Stimulated activated memory B cell treated with anti-CD40 and anti-IgM and Interleukin-4, amounts not matched to agents 10 μg/mL and 1 μg/mL and 100 μg/mL, for 72 hours (primary cell): ENCODE measurements around the gene WASF2.
"Not testable (repeated sequence)": the region's sequence is repeated elsewhere in the genome, so short reads cannot be mapped to it uniquely, and the experiment has no call there.

ENCODE experiments used
- ATAC-seq: fragments of 150-1000 bp; cut with Tn5 transposase; 2 replicates; pipeline ENCODE4 v1.10.0; 2021
- H3K27ac Mint-ChIP-seq: one replicate; pipeline ENCODE4 v1.8.0; 2022; ENCODE audit warnings: mild to moderate bottlenecking, mixed read lengths
- H3K27me3 Mint-ChIP-seq: one replicate; pipeline ENCODE4 v1.8.0; 2022; ENCODE audit warnings: mixed read lengths
- H3K36me3 Mint-ChIP-seq: one replicate; pipeline ENCODE4 v1.8.0; 2022; ENCODE audit warnings: mixed read lengths
- H3K4me1 Mint-ChIP-seq: one replicate; pipeline ENCODE4 v1.8.0; 2022; ENCODE audit warnings: mixed read lengths
- H3K4me3 Mint-ChIP-seq: one replicate; pipeline ENCODE4 v1.8.0; 2022; ENCODE audit warnings: mild to moderate bottlenecking, moderate library complexity, mixed read lengths
- H3K9me3 Mint-ChIP-seq: one replicate; pipeline ENCODE4 v1.8.0; 2022; ENCODE audit warnings: mixed read lengths

The WASF2 gene, protein sequence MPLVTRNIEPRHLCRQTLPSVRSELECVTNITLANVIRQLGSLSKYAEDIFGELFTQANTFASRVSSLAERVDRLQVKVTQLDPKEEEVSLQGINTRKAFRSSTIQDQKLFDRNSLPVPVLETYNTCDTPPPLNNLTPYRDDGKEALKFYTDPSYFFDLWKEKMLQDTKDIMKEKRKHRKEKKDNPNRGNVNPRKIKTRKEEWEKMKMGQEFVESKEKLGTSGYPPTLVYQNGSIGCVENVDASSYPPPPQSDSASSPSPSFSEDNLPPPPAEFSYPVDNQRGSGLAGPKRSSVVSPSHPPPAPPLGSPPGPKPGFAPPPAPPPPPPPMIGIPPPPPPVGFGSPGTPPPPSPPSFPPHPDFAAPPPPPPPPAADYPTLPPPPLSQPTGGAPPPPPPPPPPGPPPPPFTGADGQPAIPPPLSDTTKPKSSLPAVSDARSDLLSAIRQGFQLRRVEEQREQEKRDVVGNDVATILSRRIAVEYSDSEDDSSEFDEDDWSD

DNA sequence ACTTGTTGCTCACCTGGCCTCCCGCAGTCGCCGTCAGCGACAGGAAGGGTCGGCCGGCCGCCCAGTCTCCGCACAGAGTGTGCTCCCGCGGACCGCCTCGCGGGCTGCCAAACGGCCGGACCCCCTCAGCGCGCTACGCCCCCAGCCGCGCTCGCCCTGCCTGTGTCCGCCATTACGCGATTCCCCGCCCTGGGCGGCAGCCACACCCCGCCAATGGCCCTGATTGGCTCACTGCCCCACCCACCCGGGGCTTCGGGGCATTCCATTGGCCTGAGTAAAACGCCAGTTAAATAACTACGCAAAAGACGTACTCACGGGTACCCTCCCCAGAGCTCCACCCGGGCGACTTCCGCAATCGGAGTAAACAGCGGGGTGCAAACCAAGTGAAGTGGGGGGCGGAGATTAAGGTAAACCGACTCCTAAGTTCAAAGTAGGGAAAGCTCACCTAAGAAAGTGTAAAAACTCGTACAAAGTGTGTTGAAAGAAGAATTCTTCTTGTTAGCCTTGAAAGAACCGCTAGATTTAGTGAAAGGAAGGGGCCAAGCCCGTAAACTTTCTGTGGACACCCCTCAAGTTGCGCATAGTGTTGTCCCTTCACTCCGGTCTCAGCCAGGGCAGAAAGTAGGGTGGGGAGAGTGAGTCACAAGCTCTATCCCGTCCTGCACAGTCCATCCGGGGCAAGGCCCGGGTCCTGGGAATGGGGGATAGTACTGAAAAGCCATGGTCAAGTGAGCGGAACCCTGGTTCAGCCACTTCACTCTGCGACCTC is at the start of gene WASF2:
TSS of gene WASF2 (minus strand) at position 195 of the 769 bp plus-strand sequence. CDS start 61,277 bp downstream, outside the sequence.
- peaks cover 45% of the 10 kb centered on the region for H3K4me1 Mint-ChIP-seq
- ATAC-seq = peak; percentile 97
- H3K9me3 Mint-ChIP-seq = no peaks in the 10 kb centered on the region
- peaks cover under 1% of the 10 kb centered on the region for H3K36me3 Mint-ChIP-seq
- peak within 1 kb of the TSS; percentile 100 for H3K27ac Mint-ChIP-seq
- peak within 1 kb of the TSS; percentile 91 for H3K4me3 Mint-ChIP-seq
- no peaks in the 10 kb centered on the region for H3K27me3 Mint-ChIP-seq

DNA sequence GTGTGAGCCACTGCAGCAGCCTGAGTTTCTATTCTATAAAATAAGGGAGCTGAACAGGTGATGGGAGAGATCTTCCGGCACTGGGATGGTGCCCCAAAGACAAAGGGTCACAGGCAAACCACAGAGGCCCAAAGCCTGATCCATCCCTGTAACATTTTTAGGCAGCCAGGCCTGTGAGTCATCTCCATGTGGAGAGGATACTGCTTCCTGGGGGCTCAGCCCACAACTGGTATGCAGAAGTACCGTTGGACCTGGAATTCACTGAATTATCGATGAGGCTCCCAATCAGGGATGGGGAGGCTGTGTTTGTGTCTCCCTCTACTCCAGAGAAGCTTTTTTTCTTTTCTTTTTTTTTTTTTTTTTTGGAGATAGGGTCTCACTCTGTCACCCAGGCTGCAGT is 48.8 kb upstream of the WASF2 start:
- Mint-ChIP-seq H3K4me1 (peaks cover 6% of the 10 kb centered on the region), H3K36me3 (peaks cover 25% of the 10 kb centered on the region), H3K4me3 (no peak overlapping the region), H3K27me3 (no peaks in the 10 kb centered on the region), H3K9me3 (no peaks in the 10 kb centered on the region), H3K27ac (no peak overlapping the region)
- no peak for ATAC-seq

DNA sequence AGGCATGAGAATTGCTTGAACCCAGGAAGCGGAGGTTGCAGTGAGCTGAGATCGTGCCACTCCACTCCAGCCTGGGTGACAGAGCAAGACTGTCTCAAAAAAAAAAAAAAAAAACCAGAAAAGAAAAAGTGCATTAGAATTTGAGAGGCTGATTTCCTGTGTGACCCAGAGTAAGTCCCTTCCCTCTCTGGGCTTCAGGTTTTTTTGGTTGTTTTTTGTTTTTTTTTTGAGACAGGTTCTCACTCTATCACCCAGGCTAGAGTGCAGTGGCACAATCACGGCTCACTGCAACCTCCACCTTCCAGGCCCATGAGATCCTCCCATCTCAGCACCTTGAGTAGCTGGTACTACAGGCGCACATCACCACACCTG is 48.3 kb upstream of the WASF2 start:
- H3K4me3 Mint-ChIP-seq, H3K4me1 Mint-ChIP-seq, H3K27me3 Mint-ChIP-seq, H3K9me3 Mint-ChIP-seq, ATAC-seq, H3K27ac Mint-ChIP-seq: not testable (repeated sequence)
- peaks cover 30% of the 10 kb centered on the region for H3K36me3 Mint-ChIP-seq

DNA sequence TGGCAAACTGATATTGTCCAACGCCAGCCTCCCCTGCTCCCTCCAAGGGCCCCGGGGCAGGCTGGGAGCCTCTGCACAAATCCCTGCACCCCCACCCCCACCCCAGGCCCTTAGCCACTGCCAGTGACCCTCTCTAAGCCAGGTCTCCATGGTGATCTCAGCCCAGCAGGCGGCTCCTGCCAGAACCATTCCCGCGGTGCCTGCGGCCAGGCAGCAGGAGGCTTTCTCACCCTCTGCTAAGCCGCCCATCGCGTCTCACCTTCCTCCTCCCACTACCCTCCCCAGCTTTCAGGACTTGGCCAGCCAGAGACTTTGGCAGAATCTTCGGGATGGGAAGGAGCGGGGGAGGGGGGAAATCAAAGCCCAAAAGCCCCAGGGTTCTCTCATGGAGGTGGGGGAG is 46.8 kb upstream of the WASF2 start:
- ATAC-seq = no peak
- H3K27me3 Mint-ChIP-seq = no peaks in the 10 kb centered on the region
- H3K36me3 Mint-ChIP-seq = peaks cover 28% of the 10 kb centered on the region
- no peak overlapping the region for H3K4me3 Mint-ChIP-seq
- no peak overlapping the region for H3K27ac Mint-ChIP-seq
- no peaks in the 10 kb centered on the region for H3K9me3 Mint-ChIP-seq
- no peaks in the 10 kb centered on the region for H3K4me1 Mint-ChIP-seq

DNA sequence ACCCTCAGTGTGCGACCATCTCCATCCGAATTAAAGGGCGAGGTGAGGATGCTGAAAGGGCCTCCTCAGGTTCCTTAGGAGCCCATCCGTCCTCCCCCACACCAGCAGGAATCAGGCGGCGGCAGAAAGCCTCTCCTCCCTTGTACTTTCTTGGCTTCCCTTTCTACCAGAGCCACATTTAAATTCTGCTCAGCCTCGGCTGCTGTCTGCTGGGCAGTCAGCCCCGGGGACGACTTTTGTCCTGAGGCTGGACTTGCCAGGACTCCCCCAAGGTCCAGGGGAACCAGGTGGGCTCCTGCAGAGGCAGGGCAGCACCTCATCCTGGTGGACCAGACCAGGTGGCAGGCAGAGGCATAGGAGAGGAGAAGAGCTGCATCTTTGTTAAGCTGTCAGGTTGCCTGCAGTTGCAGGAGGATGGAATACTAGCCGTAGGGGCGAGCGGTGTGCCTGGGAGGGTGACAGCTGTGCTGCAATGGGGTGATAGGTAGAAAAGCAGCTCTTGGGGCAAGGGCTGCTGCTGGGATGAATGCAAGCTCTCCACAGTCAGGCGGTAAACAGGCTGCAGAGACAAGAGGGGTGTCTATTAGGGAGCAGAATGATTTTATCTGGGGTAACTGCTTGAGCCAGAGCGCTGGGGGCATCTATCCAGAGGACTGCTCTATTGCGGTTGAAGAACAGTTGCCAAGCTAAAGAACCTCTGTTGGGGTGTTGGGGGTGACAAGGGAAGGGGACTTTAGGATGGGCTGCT is 46.2 kb upstream of the WASF2 start:
- Mint-ChIP-seq H3K27ac (no peak overlapping the region), H3K27me3 (no peaks in the 10 kb centered on the region), H3K4me3 (no peak overlapping the region), H3K36me3 (peaks cover 28% of the 10 kb centered on the region), H3K4me1 (no peaks in the 10 kb centered on the region), H3K9me3 (no peaks in the 10 kb centered on the region)
- no peak for ATAC-seq

DNA sequence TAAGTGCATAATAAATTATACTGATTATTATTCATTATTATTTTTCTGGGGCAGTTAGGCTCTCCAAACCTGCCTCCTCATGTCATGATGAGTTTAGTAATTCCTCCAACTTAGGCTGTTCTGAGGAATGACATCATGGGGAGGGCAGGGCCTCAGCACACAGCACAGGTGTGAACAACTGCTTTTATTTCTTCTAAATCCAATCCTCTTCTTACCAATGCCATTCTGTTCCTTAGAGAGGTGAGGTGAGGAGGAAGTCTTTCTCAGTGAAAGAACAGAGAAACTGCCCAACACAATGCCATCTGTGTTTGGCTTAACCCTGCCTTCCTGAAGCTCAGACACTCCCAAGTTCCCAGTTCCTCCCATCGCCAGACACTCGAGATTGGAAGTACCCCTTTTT is 45.4 kb upstream of the WASF2 start:
- Mint-ChIP-seq H3K4me3 (no peak overlapping the region), H3K36me3 (peaks cover 23% of the 10 kb centered on the region), H3K9me3 (no peaks in the 10 kb centered on the region), H3K4me1 (no peaks in the 10 kb centered on the region), H3K27me3 (no peaks in the 10 kb centered on the region), H3K27ac (no peak overlapping the region)
- ATAC-seq = no peak

DNA sequence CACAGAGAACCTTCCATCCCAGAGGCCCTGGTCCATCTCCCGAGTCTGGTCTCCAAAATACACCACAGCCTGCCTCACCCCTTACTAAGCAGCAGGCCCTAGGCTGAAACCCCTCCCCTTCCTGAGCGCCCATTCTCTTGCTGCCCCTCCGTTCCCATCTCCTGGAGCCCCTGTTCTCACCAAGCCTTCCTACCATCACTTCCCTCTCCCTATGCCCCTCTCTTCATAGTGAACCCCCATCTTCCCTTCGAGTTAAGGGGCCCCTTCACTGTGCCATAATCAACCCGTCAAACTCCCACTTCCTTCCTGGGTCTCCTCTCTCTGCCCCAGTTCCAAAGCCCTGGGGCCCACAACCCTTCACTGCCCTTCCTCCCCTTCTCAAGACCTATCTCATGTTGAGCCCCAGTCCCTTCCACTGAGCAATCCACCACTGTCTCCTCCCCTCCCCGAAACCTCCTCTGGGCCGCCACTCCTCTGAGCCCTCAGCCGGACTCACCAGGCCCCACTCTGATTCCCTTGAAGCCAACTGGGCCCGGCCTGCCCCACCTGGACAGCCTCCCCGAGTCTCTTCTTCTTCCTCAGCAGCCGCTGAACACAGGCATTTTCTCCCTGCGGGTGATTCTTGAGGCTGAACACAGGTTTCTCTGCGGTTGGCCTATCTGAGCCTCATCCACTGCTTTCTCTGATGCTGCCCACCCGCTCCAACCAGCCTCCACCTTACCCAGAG is 42.2 kb upstream of the WASF2 start:
- Mint-ChIP-seq H3K27me3 (no peaks in the 10 kb centered on the region), H3K36me3 (peaks cover 14% of the 10 kb centered on the region), H3K9me3 (no peaks in the 10 kb centered on the region), H3K4me3 (no peak overlapping the region), H3K27ac (peak overlapping the region; percentile 26), H3K4me1 (peaks cover 12% of the 10 kb centered on the region)
- ATAC-seq = no peak

DNA sequence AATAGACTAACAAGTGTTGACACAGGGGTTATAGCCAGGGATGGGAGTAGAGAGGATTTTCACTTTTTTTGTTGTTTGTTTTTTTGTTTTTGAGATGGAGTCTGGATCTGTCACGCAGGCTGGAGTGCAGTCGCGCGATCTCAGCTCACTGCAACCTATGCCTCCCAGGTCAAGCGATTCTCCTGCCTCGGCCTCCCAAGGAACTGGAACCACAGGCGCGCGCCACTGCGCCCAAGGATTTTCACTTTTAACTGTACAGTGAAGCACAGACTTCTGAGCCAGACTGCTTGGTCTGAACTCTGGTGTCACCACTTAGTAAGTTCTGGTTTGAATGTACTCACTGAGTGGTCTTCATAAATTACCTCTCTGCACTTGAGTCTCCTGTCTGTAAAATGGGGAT is 40.2 kb upstream of the WASF2 start:
- Mint-ChIP-seq H3K4me3 (no peak overlapping the region), H3K27ac (no peak overlapping the region), H3K4me1 (peaks cover 31% of the 10 kb centered on the region), H3K27me3 (no peaks in the 10 kb centered on the region), H3K9me3 (no peaks in the 10 kb centered on the region), H3K36me3 (peaks cover 14% of the 10 kb centered on the region)
- ATAC-seq = no peak

DNA sequence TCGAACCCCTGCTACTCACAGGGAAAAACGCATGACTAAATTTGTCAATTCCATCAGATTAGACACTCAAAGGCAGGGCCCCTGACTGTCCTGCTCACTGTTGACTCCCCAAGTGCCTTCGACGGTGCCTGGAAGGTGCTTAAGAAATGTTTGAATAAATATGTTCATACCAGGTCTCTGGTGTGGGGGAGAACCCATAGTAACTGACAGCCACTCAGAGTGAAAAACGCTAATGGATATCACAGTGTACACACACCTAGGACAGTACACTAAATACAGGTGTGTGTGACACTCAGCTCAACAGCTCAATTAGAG is 39.7 kb upstream of the WASF2 start:
- Mint-ChIP-seq H3K27ac (peak overlapping the region; percentile 16), H3K9me3 (no peaks in the 10 kb centered on the region), H3K36me3 (peaks cover 12% of the 10 kb centered on the region), H3K4me1 (peaks cover 36% of the 10 kb centered on the region), H3K27me3 (no peaks in the 10 kb centered on the region), H3K4me3 (peak overlapping the region; percentile 35)
- no peak for ATAC-seq

DNA sequence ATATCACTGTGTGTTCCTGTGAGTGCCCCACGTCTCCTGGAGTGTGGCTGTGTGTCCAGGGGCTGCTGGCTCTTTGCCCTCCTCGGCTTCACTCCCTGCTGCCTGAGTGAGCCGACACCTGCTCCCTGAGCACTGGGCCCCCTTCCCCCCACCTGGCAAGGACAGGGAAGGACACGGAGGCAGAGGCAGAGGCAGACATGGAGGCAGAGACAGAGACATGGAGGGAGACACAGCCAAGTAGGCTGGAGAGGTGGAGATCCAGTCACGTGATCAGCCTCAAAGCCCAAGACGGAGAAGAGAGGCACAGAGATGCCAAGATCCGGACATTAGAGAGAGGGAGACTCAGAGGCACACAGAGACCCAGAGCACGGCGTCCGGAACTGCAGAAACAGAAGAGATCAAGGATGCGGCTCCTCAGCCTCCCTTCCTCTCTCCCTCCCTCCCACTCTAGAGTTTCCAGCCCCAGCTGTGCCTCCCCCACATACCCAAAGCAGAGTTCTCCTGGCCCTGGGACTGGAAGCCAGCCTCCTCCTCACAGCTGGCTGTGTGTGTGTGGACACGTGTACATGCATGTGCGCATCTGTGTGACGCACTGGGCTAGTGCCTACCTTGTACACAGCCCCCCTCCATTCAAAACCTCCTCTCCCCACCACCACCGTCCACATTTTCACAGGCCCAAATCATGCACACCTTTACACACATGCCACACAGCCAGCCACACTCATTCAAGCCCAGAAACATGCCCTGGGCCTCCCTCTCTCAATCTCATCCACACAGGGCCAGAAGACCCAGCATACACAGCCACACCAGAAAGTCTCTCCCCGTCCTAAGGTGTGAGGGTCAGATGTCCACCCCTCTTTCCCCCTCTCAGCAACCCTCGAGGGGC is 39.1 kb upstream of the WASF2 start:
- no peak for ATAC-seq
- Mint-ChIP-seq H3K9me3 (no peaks in the 10 kb centered on the region), H3K27ac (peak overlapping the region; percentile 16), H3K4me3 (peak overlapping the region; percentile 71), H3K36me3 (peaks cover 10% of the 10 kb centered on the region), H3K27me3 (no peaks in the 10 kb centered on the region), H3K4me1 (peaks cover 42% of the 10 kb centered on the region)

DNA sequence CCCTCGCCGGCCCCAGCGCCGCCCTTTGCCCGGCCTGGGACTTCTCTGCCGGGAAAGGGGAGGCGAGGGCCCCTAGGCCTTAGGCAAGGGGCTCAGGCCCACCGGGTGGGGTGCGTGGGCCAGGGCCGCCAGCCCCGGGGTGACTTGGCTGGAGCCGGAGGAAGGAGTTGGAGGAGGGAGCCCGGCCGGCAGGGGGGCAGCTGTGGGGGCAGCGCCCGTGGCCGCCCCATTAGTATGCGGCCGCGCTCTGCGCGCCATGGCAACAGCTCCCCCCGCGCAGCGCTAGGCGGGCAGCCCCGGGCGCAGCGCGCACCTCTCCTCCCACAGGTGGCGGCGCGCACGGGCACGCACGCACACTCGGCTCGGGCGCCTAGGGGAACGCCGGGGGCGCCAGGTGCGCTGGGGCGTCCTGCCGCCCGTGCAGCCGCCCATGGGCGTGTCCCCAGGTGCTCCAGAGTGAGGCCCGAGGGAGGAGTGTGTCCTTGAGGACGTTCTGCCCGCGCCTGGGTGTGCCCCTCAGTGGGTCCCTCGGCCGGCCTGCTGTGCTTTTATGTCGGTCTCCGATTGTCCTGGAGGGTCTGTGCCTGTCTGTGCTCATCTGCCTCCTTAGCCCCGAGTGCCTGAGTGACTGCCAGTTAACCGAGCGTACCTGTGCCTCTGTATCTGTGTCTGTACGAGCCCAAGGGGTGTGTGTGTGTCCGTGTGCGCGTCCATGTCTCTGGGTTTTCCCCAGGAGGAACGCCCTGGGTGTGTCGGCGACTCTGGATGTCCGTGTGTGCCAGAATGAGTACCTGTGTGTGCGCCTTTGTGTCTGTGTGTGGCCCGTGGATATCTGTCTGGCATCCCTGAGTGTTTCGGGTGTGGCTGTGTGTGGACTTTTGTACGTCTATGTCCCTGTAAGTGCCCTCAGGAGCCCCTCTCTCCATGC is 38.2 kb upstream of the WASF2 start:
- H3K27ac Mint-ChIP-seq = peak overlapping the region; percentile 16

DNA sequence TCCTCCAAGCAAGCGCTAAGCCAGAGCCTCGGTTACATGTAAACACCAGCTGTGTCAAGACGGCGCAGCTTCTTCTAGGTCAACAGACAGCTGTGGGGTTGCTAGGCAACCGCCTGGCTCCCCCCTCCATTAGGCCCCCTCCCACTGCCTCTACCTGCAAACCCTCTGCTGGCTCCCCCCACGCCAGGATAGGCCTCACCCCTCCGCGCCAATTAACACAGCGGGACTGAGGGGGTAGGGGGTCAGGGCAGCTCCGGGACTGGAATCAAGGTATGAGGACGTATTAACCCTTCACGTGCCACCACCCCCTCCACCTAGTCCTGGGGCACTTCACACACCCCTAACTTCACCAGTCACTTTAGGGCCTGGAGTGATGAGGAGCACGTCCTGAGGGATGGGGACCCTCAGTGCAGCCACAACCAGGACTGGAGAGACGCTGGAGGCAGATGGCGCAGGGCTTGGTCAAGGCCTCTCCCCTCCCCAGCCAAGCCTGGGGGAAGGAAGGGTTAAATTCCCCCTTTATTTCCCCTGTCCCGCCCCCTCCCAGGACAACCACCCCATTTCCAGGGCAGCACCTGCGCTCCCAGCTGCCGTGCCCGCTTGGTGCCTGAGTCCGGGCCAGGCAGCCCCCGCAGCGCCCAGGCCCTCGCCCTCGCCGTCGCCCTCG is 37.4 kb upstream of the WASF2 start:
- Mint-ChIP-seq H3K4me3 (peak overlapping the region; percentile 20), H3K4me1 (peaks cover 55% of the 10 kb centered on the region), H3K36me3 (no peaks in the 10 kb centered on the region), H3K9me3 (no peaks in the 10 kb centered on the region), H3K27ac (peak overlapping the region; percentile 88), H3K27me3 (no peaks in the 10 kb centered on the region)
- ATAC-seq = peak; percentile 1

More for the DNA sequence above, 38.2 kb upstream of the WASF2 start:
- peak overlapping the region; percentile 71 for H3K4me3 Mint-ChIP-seq
- no peaks in the 10 kb centered on the region for H3K27me3 Mint-ChIP-seq
- peaks cover 50% of the 10 kb centered on the region for H3K4me1 Mint-ChIP-seq
- ATAC-seq = peak; percentile 74
- no peaks in the 10 kb centered on the region for H3K9me3 Mint-ChIP-seq
- peaks cover 2% of the 10 kb centered on the region for H3K36me3 Mint-ChIP-seq
